Suppressor macrophage treated with lipopolysaccharide for 4 hours (primary cell): ENCODE measurements around the gene PLA2G4B.

Source experiments
- DNase-seq: peaks from one replicate; pipeline ENCODE4 v3.0.0-alpha.2; 2020

The PLA2G4B gene

GRCh38 chr15:41872166-41872747, 33.6 kb downstream of the PLA2G4B start:
- no peak for DNase-seq

GRCh38 chr15:41873711-41874110, 35.1 kb downstream of the PLA2G4B start:
- no peak for DNase-seq

GRCh38 chr15:41874736-41875135, 36.1 kb downstream of the PLA2G4B start:
- no peak for DNase-seq

- no peak for DNase-seq
Observed at GRCh38 chr15:41876007-41876406, 37.4 kb downstream of the PLA2G4B start.

GRCh38 chr15:41876689-41877088, 38.0 kb downstream of the PLA2G4B start:
- DNase-seq, result no peak

- no peak for DNase-seq
Observed at GRCh38 chr15:41877631-41878354, 39.1 kb downstream of the PLA2G4B start.

GRCh38 chr15:41878355-41878699, 39.7 kb downstream of the PLA2G4B start:
- no peak for DNase-seq

GRCh38 chr15:41879321-41879845, 40.7 kb downstream of the PLA2G4B start:
- DNase-seq, result no peak

- DNase-seq, result no peak
Observed at GRCh38 chr15:41880156-41880877, 41.7 kb downstream of the PLA2G4B start.

- DNase-seq, result no peak
Observed at GRCh38 chr15:41881086-41881485, 42.4 kb downstream of the PLA2G4B start.

- no peak for DNase-seq
Observed at GRCh38 chr15:41881550-41881919, 42.9 kb downstream of the PLA2G4B start.

- DNase-seq, result no peak
Observed at GRCh38 chr15:41881920-41882688, 43.5 kb downstream of the PLA2G4B start.

GRCh38 chr15:41882689-41883483, 44.2 kb downstream of the PLA2G4B start:
- no peak for DNase-seq

GRCh38 chr15:41883484-41883825, 44.8 kb downstream of the PLA2G4B start:
- no peak for DNase-seq

GRCh38 chr15:41884458-41884857, 45.8 kb downstream of the PLA2G4B start:
- no peak for DNase-seq

- no peak for DNase-seq
Observed at GRCh38 chr15:41885321-41885720, 46.7 kb downstream of the PLA2G4B start.

GRCh38 chr15:41885841-41886240, 47.2 kb downstream of the PLA2G4B start:
- no peak for DNase-seq

GRCh38 chr15:41886741-41887140, 48.1 kb downstream of the PLA2G4B start:
- DNase-seq, result no peak

GRCh38 chr15:41887161-41887560, 48.5 kb downstream of the PLA2G4B start:
- DNase-seq, result no peak

GRCh38 chr15:41887893-41888292, 49.2 kb downstream of the PLA2G4B start:
- no peak for DNase-seq

GRCh38 chr15:41888662-41889253, 50.1 kb downstream of the PLA2G4B start:
- no peak for DNase-seq

GRCh38 chr15:41890050-41890690, 51.5 kb downstream of the PLA2G4B start:
- DNase-seq, result no peak
